DOHH2 (cell line): Measurements from ENCODE around the gene VWA2.

Experiments used
- H3F3A ChIP-seq: fragments of 200-600 bp; sonication (generic), shearing (Covaris generic); 2 replicates; pipeline ENCODE4 v1.6.0; 2016; ENCODE audit warnings: antibody characterized with exemption, mild to moderate bottlenecking; ENCODE audit not compliant: control insufficient read depth, insufficient read depth
- H3K27ac ChIP-seq: fragments of 200-600 bp; sonication (generic); 2 replicates; pipeline ENCODE4 v1.5.1; 2014; ENCODE audit warnings: low read depth, mild to moderate bottlenecking, low read length, moderate library complexity
- H3K27me3 ChIP-seq: fragments of 200-600 bp; sonication (generic); 2 replicates; pipeline ENCODE4 v1.6.1; 2014; ENCODE audit warnings: mild to moderate bottlenecking, low read length, mixed read lengths; ENCODE audit not compliant: control insufficient read depth
- H3K36me3 ChIP-seq: fragments of 200-600 bp; sonication (generic); 2 replicates; pipeline ENCODE4 v1.6.1; 2014; ENCODE audit warnings: mild to moderate bottlenecking, low read length, moderate library complexity, mixed read lengths; ENCODE audit not compliant: control insufficient read depth
- H3K4me1 ChIP-seq: fragments of 200-600 bp; sonication (generic); 2 replicates; pipeline ENCODE4 v1.6.1; 2014; ENCODE audit warnings: mild to moderate bottlenecking, low read length, mixed read lengths; ENCODE audit not compliant: control insufficient read depth
- H3K4me2 ChIP-seq: fragments of 200-600 bp; sonication (generic); 2 replicates; pipeline ENCODE4 v1.6.0; 2014; ENCODE audit warnings: mild to moderate bottlenecking, low read length, moderate library complexity
- H3K4me3 ChIP-seq: fragments of 200-600 bp; sonication (generic); 2 replicates; pipeline ENCODE4 v1.5.1; 2014; ENCODE audit warnings: mild to moderate bottlenecking, low read length, mixed read lengths
- H3K79me2 ChIP-seq: fragments of 200-600 bp; sonication (generic); 2 replicates; pipeline ENCODE4 v1.6.1; 2014; ENCODE audit warnings: mild to moderate bottlenecking, low read length, mixed read lengths; ENCODE audit not compliant: control insufficient read depth
- H3K9me2 ChIP-seq: fragments of 200-600 bp; sonication (generic); replicated peaks from 2 replicates; pipeline ENCODE4 v1.6.1; 2014; ENCODE audit warnings: mild to moderate bottlenecking, low read length, mixed read lengths; ENCODE audit not compliant: control insufficient read depth
- H3K9me3 ChIP-seq: fragments of 200-600 bp; sonication (generic); 2 replicates; pipeline ENCODE4 v1.6.1; 2014; ENCODE audit warnings: antibody characterized with exemption, low read length, mixed read lengths; ENCODE audit not compliant: control insufficient read depth, insufficient read depth
- H4K20me1 ChIP-seq: fragments of 200-600 bp; sonication (generic); 2 replicates; pipeline ENCODE4 v1.6.0; 2014; ENCODE audit warnings: low read depth, mild to moderate bottlenecking, antibody characterized with exemption, low read length, moderate library complexity; ENCODE audit not compliant: control insufficient read depth, insufficient read depth
- CTCF ChIP-seq: fragments of 200-600 bp; sonication (generic); IDR thresholded peaks from one replicate; pipeline ENCODE4 v1.5.1; 2014; ENCODE audit warnings: antibody characterized with exemption, mild to moderate bottlenecking, low read depth, low read length; ENCODE audit not compliant: poor library complexity, severe bottlenecking
- EZH2phosphoT487 ChIP-seq: fragments of 200-600 bp; sonication (generic); IDR thresholded peaks from 2 replicates; pipeline ENCODE4 v1.6.1; 2017; ENCODE audit warnings: borderline replicate concordance, mild to moderate bottlenecking, antibody characterized with exemption, low read length, moderate library complexity, mixed read lengths

VWA2 gene

GRCh38 chr10:114328441-114328812 is 89.4 kb downstream of the VWA2 start:
- Histone ChIP-seq H3K27ac (no peak overlapping the region), H3K79me2 (no peaks in the 10 kb centered on the region), H4K20me1 (no peaks in the 10 kb centered on the region), H3K4me3 (no peak overlapping the region), H3F3A (no peaks in the 10 kb centered on the region), H3K9me2 (no peaks in the 10 kb centered on the region), H3K36me3 (no peaks in the 10 kb centered on the region), H3K4me2 (no peak overlapping the region), H3K9me3 (no peaks in the 10 kb centered on the region), H3K4me1 (no peaks in the 10 kb centered on the region), H3K27me3 (0 out of 2 replicates have a peak, but pooled peaks cover 6% of the 10 kb centered on the region)
- TF ChIP-seq EZH2phosphoT487 = no peak
- TF ChIP-seq CTCF = no peak

- H3K27me3 ChIP-seq = 0 out of 2 replicates have a peak, but pooled peaks cover 6% of the 10 kb centered on the region
- no peaks in the 10 kb centered on the region for H3F3A ChIP-seq
- H4K20me1 ChIP-seq = no peaks in the 10 kb centered on the region
- H3K27ac ChIP-seq = no peak overlapping the region
- H3K9me3 ChIP-seq = no peaks in the 10 kb centered on the region
- H3K4me2 ChIP-seq = no peak overlapping the region
- no peak overlapping the region for H3K4me3 ChIP-seq
- TF ChIP-seq EZH2phosphoT487 (no peak), CTCF (no peak)
- H3K36me3 ChIP-seq = no peaks in the 10 kb centered on the region
- no peaks in the 10 kb centered on the region for H3K79me2 ChIP-seq
- no peaks in the 10 kb centered on the region for H3K9me2 ChIP-seq
- no peaks in the 10 kb centered on the region for H3K4me1 ChIP-seq
These were observed 89.8 kb downstream of the VWA2 start for GRCh38 chr10:114328874-114329273.

GRCh38 chr10:114329634-114330365 is 90.7 kb downstream of the VWA2 start:
- Histone ChIP-seq H4K20me1 (no peaks in the 10 kb centered on the region), H3K4me3 (no peak overlapping the region), H3K36me3 (no peaks in the 10 kb centered on the region), H3K9me2 (no peaks in the 10 kb centered on the region), H3F3A (no peaks in the 10 kb centered on the region), H3K4me2 (no peak overlapping the region), H3K9me3 (no peaks in the 10 kb centered on the region), H3K27ac (no peak overlapping the region), H3K79me2 (no peaks in the 10 kb centered on the region), H3K27me3 (0 out of 2 replicates have a peak, but pooled peaks cover 4% of the 10 kb centered on the region), H3K4me1 (no peaks in the 10 kb centered on the region)
- no peak for TF ChIP-seq CTCF
- no peak for TF ChIP-seq EZH2phosphoT487
